ENCODE data around the gene BCAS1. TPM values are rescaled to one million over a fixed set of nuclear protein-coding genes. Genes with fewer than 3 reads are reported as not detected.

BCAS1 gene
- total RNA-seq, 4 donors from 2014 or later: 0.32 TPM; not detected in 3

GRCh38 chr20:54048891-54049545, 21.4 kb downstream of the BCAS1 start:
- ATAC-seq (no peak), DNase-seq (no peak)
- Histone ChIP-seq H3K4me3 (no peak overlapping the region), H3K27ac (no peak overlapping the region), H3K4me1 (no peaks in the 10 kb centered on the region), H3K27me3 (no peaks in the 10 kb centered on the region), H3K9me3 (no peaks in the 10 kb centered on the region), H3K36me3 (no peaks in the 10 kb centered on the region)
- in situ Hi-C loops (cut with MboI; ENCODE audit: low sequenced_read_pairs in 4 of 4) (no loop called here), intact Hi-C loops (cut with DNase I; ENCODE audit: low total_unique reads) (no loop called here)
- no peak for TF ChIP-seq CTCF (IDR thresholded peaks at IDR 0.05 in 4 of 5, conservative IDR thresholded peaks at IDR 0.05 in 1 of 5)
- TF ChIP-seq POLR2A (IDR thresholded peaks at IDR 0.05): no peak

- Histone ChIP-seq H3K4me3 (no peak overlapping the region), H3K27me3 (no peaks in the 10 kb centered on the region), H3K36me3 (no peaks in the 10 kb centered on the region), H3K9me3 (no peaks in the 10 kb centered on the region), H3K27ac (no peak overlapping the region), H3K4me1 (no peaks in the 10 kb centered on the region)
- in situ Hi-C loops (cut with MboI; ENCODE audit: low sequenced_read_pairs in 4 of 4): no loop called here
- ATAC-seq: no peak
- DNase-seq: no peak
- no peak for TF ChIP-seq CTCF (IDR thresholded peaks at IDR 0.05 in 4 of 5, conservative IDR thresholded peaks at IDR 0.05 in 1 of 5)
- TF ChIP-seq POLR2A (IDR thresholded peaks at IDR 0.05): no peak
- intact Hi-C loops (cut with DNase I; ENCODE audit: low total_unique reads): no loop called here
These were observed 21.9 kb downstream of the BCAS1 start for GRCh38 chr20:54048481-54048880.

- no peaks in the 10 kb centered on the region for H3K36me3 ChIP-seq
- in situ Hi-C loops (cut with MboI; ENCODE audit: low sequenced_read_pairs in 4 of 4): no loop called here
- H3K4me1 ChIP-seq: no peaks in the 10 kb centered on the region
- H3K27ac ChIP-seq: no peak overlapping the region
- H3K27me3 ChIP-seq: no peaks in the 10 kb centered on the region
- TF ChIP-seq POLR2A (IDR thresholded peaks at IDR 0.05): no peak
- no peak for TF ChIP-seq CTCF (IDR thresholded peaks at IDR 0.05 in 4 of 5, conservative IDR thresholded peaks at IDR 0.05 in 1 of 5)
- no peak overlapping the region for H3K4me3 ChIP-seq
- DNase-seq: no peak
- H3K9me3 ChIP-seq: no peaks in the 10 kb centered on the region
- ATAC-seq: no peak
- intact Hi-C loops (cut with DNase I; ENCODE audit: low total_unique reads): no loop called here
These were observed 22.7 kb downstream of the BCAS1 start for GRCh38 chr20:54047720-54048119.

- intact Hi-C loops (cut with DNase I; ENCODE audit: low total_unique reads): no loop called here
- Histone ChIP-seq H3K9me3 (no peaks in the 10 kb centered on the region), H3K36me3 (no peaks in the 10 kb centered on the region), H3K27me3 (no peaks in the 10 kb centered on the region), H3K27ac (no peak overlapping the region), H3K4me3 (no peak overlapping the region), H3K4me1 (no peaks in the 10 kb centered on the region)
- ATAC-seq (no peak), DNase-seq (no peak)
- in situ Hi-C loops (cut with MboI; ENCODE audit: low sequenced_read_pairs in 4 of 4): no loop called here
- no peak for TF ChIP-seq POLR2A (IDR thresholded peaks at IDR 0.05)
- no peak for TF ChIP-seq CTCF (IDR thresholded peaks at IDR 0.05 in 4 of 5, conservative IDR thresholded peaks at IDR 0.05 in 1 of 5)
These were observed 23.3 kb downstream of the BCAS1 start for GRCh38 chr20:54047048-54047447.

GRCh38 chr20:54044156-54044555, 26.2 kb downstream of the BCAS1 start:
- H3K4me3 ChIP-seq: no peak overlapping the region
- ATAC-seq (peak; percentile 42 to 58), DNase-seq (no peak)
- H3K36me3 ChIP-seq: no peaks in the 10 kb centered on the region
- in situ Hi-C loops (cut with MboI; ENCODE audit: low sequenced_read_pairs in 4 of 4): no loop called here
- H3K27me3 ChIP-seq: peaks cover 0 to 8% (median 0%) of the 10 kb centered on the region in 3 donors
- no peak overlapping the region for H3K27ac ChIP-seq
- TF ChIP-seq CTCF (IDR thresholded peaks at IDR 0.05 in 4 of 5, conservative IDR thresholded peaks at IDR 0.05 in 1 of 5) (no peak), POLR2A (IDR thresholded peaks at IDR 0.05) (no peak)
- no peaks in the 10 kb centered on the region for H3K9me3 ChIP-seq
- no peaks in the 10 kb centered on the region for H3K4me1 ChIP-seq
- intact Hi-C loops (cut with DNase I; ENCODE audit: low total_unique reads): no loop called here
